Lower lobe of right lung (tissue), 2 donors: ENCODE data around the gene EREG. TPM values are rescaled to one million over a fixed set of nuclear protein-coding genes. Genes with fewer than 3 reads are reported as not detected.

Experiments used
- ATAC-seq, 2 donors: fragments of 200-7000 bp; cut with Tn5 transposase; one replicate each; pipeline ENCODE4 v1.9.1; 2020 to 2022; ENCODE audit warnings: mild to moderate bottlenecking in 2 of 2, moderate library complexity in 2 of 2
- DNase-seq: peaks from one replicate; pipeline ENCODE4 v3.0.0-alpha.2; 2020
- H3K27ac ChIP-seq: fragments of 200-600 bp; one replicate; pipeline ENCODE4 v1.8.0; 2022
- H3K27me3 ChIP-seq: fragments of 200-600 bp; one replicate; pipeline ENCODE4 v1.8.0; 2022; ENCODE audit warnings: low read depth
- H3K36me3 ChIP-seq: fragments of 200-600 bp; one replicate; pipeline ENCODE4 v1.8.0; 2022; ENCODE audit warnings: mild to moderate bottlenecking
- H3K4me1 ChIP-seq: fragments of 200-600 bp; one replicate; pipeline ENCODE4 v1.8.0; 2022
- H3K4me3 ChIP-seq: fragments of 200-600 bp; one replicate; pipeline ENCODE4 v1.8.0; 2022; ENCODE audit warnings: mild to moderate bottlenecking
- H3K9me3 ChIP-seq: fragments of 200-600 bp; one replicate; pipeline ENCODE4 v1.8.0; 2022
- intact Hi-C: fragments of 100-400 bp; cut with DNase I; formaldehyde crosslinking; loops from one replicate; pipeline ENCODE4 v1.11.0; 2022
- total RNA-seq: library from RNA; stranded (reverse); fragmentation: NEBNext Ultra II Directional; extraction: Animal tissue kit (Norgen Biotek cat#: 25700); gene quantifications from one replicate; pipeline ENCODE4 v1.2.1, GENCODE V29; 2021
- TF ChIP-seq, protein P1 (sequence below): fragments of 200-600 bp; IDR thresholded peaks from one replicate; pipeline ENCODE4 v1.8.0; 2022; ENCODE audit warnings: antibody characterized with exemption, mild to moderate bottlenecking
- donor health status: DM: no; HTN: yes; CAD: no; lungs with severe emphysema.

The EREG gene
- total RNA-seq, 1 donor from 2014 or later: 1.1 TPM

DNA sequence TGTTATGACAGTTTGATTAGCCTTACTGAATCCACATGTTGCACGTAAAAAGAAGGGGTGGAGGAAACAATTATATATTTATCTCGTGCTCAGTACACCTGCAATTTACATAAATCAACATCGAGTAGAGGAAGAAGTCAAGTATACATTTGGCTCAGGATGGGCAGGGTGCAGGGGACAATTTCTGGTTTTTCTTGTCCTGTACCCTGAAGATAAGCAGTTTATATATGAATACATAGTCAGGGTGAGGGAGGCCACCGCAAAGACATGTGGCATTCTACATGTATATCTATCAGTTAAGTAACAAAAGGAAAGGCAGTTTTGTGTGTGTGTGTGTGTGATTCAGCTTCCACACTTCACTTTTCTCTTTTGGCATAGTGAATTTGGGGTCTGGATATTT is 11.1 kb upstream of the EREG start:
- H3K27me3 ChIP-seq: no peaks in the 10 kb centered on the region
- H3K9me3 ChIP-seq: no peaks in the 10 kb centered on the region
- H3K4me1 ChIP-seq: no peaks in the 10 kb centered on the region

DNA sequence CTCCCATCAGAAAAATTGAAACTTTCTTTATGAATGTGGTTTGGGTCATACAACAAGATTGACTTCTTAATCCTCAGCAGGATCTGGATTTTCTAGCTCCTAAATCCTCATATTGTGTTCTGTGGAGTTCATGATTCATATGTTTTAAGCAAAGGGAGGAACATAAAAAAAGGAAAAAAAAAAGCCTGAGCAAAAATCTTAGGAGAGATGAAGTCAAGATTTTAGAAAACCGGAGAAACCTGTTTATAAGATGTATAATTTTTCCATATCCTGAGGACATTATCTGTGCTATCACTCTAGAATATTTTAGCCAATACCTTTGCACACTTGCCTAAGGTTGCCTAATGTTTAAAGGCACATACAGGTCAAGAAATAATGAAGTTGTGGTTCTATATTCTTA is 7.0 kb upstream of the EREG start:
- intact Hi-C loops: no loop called here
- Histone ChIP-seq H3K27ac (no peak overlapping the region), H3K4me3 (no peak overlapping the region), H3K27me3 (no peaks in the 10 kb centered on the region), H3K9me3 (no peaks in the 10 kb centered on the region), H3K4me1 (no peaks in the 10 kb centered on the region), H3K36me3 (no peaks in the 10 kb centered on the region)
- no peak for DNase-seq
- TF ChIP-seq, protein P1, sequence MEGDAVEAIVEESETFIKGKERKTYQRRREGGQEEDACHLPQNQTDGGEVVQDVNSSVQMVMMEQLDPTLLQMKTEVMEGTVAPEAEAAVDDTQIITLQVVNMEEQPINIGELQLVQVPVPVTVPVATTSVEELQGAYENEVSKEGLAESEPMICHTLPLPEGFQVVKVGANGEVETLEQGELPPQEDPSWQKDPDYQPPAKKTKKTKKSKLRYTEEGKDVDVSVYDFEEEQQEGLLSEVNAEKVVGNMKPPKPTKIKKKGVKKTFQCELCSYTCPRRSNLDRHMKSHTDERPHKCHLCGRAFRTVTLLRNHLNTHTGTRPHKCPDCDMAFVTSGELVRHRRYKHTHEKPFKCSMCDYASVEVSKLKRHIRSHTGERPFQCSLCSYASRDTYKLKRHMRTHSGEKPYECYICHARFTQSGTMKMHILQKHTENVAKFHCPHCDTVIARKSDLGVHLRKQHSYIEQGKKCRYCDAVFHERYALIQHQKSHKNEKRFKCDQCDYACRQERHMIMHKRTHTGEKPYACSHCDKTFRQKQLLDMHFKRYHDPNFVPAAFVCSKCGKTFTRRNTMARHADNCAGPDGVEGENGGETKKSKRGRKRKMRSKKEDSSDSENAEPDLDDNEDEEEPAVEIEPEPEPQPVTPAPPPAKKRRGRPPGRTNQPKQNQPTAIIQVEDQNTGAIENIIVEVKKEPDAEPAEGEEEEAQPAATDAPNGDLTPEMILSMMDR: no peak
- ATAC-seq: no peak

More for the DNA sequence above, 11.1 kb upstream of the EREG start:
- TF ChIP-seq, protein P1: no peak
- Histone ChIP-seq H3K4me3 (no peak overlapping the region), H3K27ac (no peak overlapping the region), H3K36me3 (no peaks in the 10 kb centered on the region)
- DNase-seq: no peak
- intact Hi-C loops: no loop called here
- no peak for ATAC-seq

DNA sequence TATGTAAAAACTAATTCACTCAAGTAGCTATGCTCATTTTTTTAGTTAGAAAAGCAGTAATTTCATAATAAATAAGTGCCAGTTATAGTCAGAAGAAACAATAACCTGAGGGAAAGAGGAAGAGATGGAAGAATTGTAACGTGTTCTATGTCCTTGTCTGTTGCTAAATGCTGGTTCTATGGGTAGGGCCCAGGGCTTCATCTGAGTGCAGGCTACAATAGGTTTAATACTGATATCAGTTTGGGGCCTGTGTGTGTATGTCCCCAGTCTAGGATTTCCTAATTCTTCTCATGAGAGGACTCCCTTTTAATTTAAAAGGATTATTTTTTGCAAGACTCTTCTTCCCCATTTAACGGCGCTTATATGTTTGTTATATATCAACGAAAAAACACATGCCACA is 3.3 kb upstream of the EREG start:
- no peak for DNase-seq
- ATAC-seq: no peak
- Histone ChIP-seq H3K9me3 (no peaks in the 10 kb centered on the region), H3K27ac (no peak overlapping the region), H3K36me3 (no peaks in the 10 kb centered on the region), H3K4me3 (no peak overlapping the region), H3K27me3 (peaks cover 17% of the 10 kb centered on the region), H3K4me1 (peaks cover 15% of the 10 kb centered on the region)
- TF ChIP-seq, protein P1: no peak
- intact Hi-C loops: no loop called here

- ATAC-seq: no peak
- intact Hi-C loops: no loop called here
- H3K27me3 ChIP-seq: peaks cover 17% of the 10 kb centered on the region
Measured at GRCh38 chr4:74362347-74362746, 2.6 kb upstream of the EREG start.

GRCh38 chr4:74364256-74364651 is 691 bp upstream of the EREG start:
- Histone ChIP-seq H3K27me3 (peaks cover 17% of the 10 kb centered on the region), H3K4me1 (peaks cover 15% of the 10 kb centered on the region), H3K36me3 (no peaks in the 10 kb centered on the region), H3K27ac (no peak overlapping the region), H3K9me3 (no peaks in the 10 kb centered on the region), H3K4me3 (no peak overlapping the region)
- intact Hi-C loops: no loop called here
- TF ChIP-seq, protein P1: no peak
- no peak for DNase-seq
- no peak for ATAC-seq

More at GRCh38 chr4:74362347-74362746, 2.6 kb upstream of the EREG start:
- H3K9me3 ChIP-seq: no peaks in the 10 kb centered on the region
- H3K4me1 ChIP-seq: peaks cover 15% of the 10 kb centered on the region
- no peaks in the 10 kb centered on the region for H3K36me3 ChIP-seq
- TF ChIP-seq, protein P1: no peak
- DNase-seq: no peak
- no peak overlapping the region for H3K27ac ChIP-seq
- H3K4me3 ChIP-seq: no peak overlapping the region

DNA sequence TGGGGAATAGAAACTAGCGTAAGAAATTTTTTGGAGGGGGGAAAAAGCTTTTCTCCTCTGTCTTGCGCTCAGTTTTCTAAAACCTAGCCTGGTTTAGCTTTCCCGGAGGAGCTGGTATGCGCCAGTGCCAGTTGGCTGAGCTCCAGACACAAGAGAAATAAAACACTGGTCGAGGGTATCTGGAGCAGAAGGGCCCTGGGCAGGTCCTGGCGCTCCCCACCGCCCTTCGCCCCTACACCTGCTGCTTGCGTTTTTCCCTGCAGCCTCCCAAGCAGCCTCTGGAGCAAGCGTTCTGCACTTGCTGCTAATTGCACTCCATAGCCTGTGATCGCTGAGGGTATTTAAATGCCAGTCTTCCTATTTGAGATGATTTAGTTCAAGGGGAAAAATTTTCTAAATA is 816 bp downstream of the EREG start:
- Histone ChIP-seq H3K9me3 (no peaks in the 10 kb centered on the region), H3K4me1 (peaks cover 15% of the 10 kb centered on the region), H3K4me3 (peak overlapping the region; percentile 51), H3K27ac (no peak overlapping the region), H3K27me3 (peaks cover 17% of the 10 kb centered on the region), H3K36me3 (no peaks in the 10 kb centered on the region)
- intact Hi-C loops: no loop called here
- DNase-seq (no peak), ATAC-seq (peak; percentile 31 to 57)
- TF ChIP-seq, protein P1: no peak
